Fibroblast of skin of abdomen (primary cell): Measurements from ENCODE around the gene ZNF407.

Source experiments
- DNase-seq: peaks from one replicate; pipeline ENCODE4 v3.0.0-alpha.2; 2013

The ZNF407 gene

DNA sequence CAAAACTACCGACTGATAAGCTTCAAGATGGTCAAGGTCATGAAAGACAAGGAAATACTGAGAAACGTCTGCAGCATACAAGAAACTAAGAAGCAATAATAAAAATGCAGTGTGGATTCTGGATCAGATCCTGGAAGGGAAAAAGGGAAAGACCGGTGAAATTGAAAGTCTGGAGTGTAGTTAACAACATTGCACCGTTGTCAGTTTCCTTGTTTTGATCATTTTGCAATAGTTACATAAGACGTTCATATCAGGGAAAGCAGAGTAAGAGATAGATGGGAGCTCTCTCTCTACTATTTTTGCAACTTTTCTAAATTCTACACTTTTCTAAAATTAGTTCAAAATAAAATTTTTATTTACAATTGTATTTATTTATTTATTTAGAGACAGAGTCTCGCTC is 15.0 kb upstream of the ZNF407 start:
- DNase-seq, result no peak

DNA sequence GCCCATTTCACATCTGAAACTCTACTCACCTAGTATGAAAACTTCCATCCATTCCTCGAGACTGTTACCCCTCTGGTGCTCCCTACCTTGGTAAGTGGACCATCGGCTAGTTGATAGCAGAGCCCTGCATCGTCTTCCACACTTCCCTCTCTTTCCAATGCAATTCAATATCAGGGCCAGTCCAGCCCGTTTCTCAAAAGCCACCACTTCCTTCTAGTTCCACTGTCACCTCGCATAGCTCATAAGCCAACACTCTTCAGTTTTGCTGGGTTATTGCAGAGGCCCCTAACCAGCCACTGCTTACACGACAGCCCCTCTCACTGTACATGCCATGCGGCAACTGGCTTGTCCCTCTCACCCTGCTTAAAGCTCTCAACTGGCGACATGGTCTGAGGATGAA is 10.2 kb upstream of the ZNF407 start:
- DNase-seq, result no peak

DNA sequence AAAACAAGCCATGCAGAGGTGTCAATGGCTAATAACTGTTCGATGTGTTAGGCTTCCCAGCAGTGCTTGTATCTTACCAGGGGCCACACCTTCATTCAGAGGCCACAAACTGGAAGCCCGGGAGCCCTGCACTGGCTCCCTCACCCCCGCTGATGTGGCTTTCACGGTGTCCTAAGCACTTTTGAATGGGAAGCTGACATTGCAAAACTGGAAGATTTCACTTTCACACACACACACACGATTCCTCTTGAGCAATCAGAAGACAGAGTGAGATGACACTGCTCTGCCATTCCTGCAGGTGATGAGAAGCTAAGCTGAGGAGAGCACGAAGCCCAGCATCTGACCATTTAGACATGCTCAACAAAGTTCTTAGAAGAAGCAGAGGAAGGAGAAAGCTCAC is 8.6 kb upstream of the ZNF407 start:
- DNase-seq, result no peak

DNA sequence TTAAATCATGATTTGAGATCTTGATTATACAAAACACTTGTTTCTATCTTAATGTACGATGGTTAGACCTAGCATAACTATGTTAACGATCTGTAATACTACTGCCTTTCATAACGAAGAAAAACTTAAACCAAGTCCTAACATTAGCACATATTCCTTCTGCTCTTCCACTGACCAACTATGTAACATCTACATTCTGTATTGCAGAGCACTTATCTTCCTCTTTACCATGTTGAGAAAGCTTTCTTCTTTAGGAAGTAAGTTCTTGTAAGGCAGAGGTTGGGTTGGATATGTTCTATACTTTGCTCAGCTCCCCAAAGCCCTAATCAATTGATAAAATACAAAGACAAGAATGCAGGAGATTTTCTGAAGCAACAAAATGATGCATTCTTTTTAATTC is 7.9 kb upstream of the ZNF407 start:
- no peak for DNase-seq

DNA sequence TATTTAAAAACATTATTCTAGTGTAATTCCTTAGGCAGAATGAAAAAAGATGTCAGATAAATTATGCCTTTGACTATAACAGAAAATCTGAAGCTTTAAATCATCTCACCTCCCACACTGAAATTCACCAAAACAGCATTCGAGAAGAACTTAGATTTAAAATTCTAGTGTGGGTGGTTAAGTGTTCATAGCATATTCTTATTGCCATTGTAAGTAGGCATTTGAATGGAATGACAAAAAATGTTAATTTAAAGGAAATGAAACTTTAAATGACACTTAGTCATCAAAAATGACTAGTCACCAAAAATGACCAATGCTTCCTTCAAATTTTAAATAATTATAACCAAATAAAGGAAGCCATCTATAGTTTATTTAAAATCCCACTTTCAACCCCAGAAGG is 7.0 kb upstream of the ZNF407 start:
- no peak for DNase-seq

DNA sequence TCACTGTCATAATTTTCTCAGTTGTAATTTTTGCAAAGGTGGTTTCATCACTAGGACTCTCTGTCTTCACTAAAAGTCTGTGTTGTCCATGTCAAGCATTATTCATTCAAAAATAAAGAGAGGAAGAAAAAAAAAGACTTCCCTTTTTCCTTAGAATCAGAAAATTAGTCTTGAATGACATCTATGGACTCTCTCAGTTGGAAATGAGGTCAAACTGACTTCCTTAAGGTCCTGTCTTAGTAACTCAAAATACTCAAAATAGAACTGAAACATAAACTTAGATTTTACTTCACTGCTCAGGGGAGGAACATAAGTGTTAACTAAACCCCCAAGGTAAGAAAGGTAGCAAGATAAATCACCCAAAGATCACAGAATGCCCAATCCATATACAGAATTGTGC is 2.2 kb upstream of the ZNF407 start:
- DNase-seq, result no peak

DNA sequence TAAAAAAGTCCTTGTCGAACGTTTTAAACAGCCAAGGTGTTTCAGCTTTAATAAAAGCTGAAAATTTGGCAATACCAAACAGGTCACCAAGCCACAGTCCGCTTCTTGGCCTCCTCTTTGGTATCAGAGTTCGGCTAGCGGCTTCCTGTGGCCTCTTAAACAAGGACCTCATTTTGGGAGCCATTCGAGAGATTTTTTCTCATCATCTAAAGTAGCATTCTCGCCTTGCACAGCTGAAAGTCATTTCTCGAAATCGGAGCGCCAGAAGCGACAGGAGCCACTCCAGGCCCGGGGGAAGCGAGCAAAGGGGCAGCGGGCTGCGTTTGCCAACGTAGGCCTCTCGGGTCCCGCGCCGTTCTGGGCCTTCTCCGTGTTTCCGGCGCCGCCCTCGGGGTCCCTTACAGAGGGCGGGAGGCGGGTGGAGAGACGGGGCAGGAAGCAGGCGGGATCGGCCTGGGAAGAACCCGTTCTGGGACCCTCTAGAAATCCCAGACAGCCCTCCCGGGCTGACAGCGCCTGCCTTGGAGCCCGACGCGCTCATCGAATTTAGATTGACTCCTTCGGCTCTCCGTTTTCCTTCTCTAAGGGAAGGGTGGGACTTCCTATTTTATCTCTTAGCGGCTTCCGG is 522 bp upstream of the ZNF407 start:
- DNase-seq, result peak; percentile 70

DNA sequence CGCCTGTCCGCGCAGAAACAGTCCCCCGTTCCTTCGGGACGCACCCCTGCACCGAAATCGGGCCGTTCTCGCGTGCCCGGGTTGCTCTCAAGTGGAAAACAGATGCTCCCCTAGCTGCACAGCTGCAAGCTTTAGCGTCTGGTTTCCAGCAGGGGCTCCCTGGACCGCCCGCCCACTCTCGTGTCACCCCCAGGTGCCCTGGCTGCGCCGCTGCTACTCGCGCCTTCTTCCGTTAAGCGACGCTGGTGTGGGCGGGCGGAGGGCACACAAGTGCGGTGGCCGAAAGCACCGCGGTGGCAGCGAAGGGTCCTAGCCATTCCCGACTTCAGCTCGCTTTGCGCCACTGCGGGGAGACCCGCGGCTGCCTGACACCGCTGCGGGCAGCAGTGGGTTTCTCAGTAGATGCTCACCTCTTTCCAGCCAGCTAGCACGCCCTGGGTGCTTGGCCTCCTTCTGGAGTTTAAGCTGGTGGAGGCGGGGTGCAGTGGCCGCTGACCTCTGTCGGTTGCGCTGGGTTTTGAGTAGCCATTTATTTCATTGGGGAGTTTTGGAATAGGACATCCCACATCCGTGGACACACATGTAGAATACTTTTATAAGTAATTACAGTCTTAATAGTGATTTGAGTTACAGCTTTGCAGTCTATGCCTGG is 806 bp downstream of the ZNF407 start:
- DNase-seq, result peak; percentile 44

DNA sequence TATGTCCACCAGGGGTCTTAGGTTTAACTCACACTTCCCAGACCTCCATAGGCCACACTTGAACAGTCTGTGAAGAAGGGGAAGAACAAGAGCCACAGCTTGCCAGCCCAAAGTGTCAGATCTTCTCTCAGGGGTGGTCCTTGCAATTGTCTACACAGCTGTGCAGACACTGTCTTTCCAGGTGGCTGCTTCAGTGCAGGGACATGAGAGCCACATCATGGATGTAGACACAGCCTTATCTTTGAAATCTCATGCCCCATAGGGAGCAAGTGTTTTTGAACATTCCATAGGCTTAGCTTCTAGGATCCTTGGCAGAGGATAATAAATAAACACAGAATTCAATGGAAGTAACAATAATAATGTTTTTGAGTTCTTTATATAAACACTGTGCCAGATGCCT is 6.7 kb downstream of the ZNF407 start:
- no peak for DNase-seq

DNA sequence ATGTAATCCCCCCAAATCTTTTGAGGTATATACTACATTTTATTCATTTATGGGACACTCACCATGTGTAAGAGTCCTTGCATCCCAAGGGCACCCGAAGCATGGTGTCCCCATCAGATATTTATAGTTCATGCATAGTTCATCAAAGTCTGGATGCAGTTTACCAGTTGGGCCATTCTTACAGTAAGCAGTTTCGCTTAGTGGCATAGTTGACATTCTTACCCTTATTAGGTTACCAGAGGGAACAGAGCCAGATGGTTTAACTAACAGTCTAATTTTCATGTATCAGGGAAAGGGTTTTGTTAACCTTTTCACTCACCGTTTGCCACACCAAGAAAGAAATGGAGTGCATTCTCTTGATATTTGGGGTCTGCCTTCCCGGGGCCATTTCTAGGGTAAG is 7.1 kb downstream of the ZNF407 start:
- peak; percentile 62 for DNase-seq

DNA sequence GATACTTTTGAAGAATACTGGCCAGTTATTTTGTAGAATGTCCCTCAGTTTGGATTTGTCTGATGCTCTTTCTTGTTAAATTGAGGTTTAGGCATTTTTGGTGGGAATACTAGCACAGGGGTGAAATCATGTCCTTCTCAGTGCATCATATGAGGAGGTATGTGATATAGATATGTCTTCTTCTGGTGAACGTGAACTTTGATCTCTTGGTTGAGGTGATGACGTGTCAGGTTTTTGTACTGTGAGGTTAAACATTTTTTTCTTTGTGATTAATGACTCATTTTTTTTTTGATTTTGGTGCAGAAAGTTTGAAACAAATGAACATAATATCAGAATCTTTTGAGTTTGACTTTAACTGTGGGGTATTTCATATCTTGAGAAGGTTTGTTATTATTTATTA is 11.0 kb downstream of the ZNF407 start:
- DNase-seq, result no peak

DNA sequence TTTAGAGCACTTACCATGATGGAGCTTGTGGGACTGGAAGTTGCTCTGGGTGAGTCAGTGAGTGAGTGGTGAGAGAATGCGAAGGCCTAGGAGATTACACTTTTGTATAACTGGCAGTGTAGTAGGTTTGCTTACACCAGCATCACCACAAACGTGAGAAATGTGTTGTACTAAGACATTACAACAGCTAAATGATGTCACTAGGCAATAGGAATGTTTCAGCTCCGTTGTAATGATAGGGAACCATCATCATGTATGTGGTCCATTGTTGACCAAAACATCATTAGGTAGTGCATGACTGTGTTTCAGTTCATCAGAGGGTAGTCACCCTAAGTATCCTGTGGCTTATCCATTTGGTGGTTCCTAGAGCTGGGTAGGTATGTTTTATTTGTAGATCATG is 11.9 kb downstream of the ZNF407 start:
- peak; percentile 36 for DNase-seq

DNA sequence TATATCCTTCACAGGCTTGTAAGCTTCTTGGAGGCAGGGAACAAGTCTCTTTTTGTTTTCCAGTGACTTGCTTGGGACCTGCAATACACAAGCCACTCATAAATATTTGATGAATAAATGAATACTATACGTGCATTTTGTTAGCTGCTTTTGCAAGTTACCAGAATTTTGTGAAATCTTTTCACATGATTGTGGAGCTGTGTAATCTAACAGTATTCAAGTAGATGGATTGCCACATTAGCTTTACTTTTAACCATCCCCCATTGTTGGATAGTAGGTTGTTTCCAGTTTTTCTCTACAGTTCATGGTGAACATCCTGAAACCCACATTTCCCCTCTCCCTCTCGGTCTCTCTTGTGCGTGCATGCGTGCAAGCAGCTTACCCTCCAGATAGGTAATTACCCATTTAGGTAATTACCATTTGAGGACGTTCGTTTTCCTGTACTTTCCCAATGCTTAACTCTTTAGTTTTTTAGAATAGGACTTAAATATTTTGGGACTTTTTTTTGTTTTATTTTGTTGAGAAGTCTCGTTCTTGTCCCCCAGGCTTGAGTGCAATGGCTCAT is 12.5 kb downstream of the ZNF407 start:
- DNase-seq, result no peak

DNA sequence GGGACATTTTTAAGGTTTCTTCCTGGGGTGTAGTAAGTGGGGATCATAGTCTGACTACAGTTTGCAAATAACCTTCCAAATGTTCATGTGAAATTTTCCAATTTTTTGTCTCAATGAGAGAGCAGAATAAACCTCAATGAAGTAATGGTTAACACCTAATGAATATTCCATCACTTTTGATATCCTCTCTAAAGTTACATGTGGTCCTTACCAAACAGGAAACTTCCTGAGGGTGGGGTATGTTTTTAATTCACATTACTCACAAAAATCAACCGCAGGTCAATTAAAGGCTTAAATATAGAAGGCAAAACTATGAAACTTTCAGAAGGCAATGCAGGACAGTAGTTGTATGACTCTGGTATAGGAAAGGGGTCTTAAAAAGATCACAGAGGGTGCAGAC is 13.2 kb downstream of the ZNF407 start:
- DNase-seq, result no peak

DNA sequence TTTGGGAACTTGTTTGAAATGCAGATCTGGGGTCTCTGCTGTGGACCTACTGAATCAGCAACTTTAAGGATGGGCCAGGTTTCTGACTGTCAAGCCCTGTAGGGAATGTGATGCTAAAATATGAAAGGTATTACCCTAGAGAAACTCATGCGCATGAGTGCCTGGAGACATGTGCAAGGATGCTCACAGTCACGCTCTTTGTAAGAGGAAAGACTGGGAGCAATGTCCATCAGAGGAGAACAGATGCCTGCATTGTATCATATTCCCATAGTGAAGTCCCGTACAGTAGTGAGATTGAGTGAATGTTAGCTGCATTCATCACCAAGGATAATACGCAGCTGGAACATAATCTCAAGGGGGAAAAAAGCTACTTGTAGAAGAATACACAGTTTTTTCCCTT is 14.1 kb downstream of the ZNF407 start:
- no peak for DNase-seq

DNA sequence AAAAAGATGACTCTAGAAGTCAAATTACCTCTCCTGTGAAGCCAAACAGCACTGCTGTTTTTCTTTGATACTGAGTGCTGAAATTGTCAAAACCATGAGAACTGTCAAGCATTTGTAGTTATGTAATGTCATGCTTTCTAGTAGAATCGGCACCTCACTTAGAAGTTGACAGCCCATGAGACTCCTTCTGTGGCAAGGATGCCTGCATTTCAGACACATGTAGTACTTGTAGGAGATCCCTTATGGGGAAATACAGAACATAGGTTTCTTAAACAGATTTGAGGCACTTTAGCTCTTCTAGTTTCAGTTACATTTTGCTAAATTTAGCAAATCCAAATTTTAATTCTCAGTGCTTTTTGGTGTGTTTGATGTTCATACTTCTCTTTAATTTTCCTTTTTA is 15.7 kb downstream of the ZNF407 start:
- DNase-seq, result no peak

DNA sequence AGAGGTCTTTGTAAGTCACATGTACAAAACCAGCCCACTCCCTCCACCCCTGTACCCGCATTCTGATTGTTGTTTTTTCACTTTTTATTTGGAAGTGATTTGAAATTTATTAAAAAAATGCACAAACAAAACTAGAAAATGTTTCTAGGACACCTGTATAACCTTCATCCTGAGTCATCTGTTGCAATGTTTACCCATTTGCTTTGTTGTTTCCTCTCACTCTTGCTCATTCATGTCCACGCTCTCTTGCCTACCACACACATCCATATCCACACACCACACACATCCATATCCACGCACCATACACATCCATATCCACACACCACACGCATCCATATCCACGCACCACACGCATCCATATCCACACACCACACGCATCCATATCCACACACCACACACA is 18.8 kb downstream of the ZNF407 start:
- DNase-seq, result no peak

DNA sequence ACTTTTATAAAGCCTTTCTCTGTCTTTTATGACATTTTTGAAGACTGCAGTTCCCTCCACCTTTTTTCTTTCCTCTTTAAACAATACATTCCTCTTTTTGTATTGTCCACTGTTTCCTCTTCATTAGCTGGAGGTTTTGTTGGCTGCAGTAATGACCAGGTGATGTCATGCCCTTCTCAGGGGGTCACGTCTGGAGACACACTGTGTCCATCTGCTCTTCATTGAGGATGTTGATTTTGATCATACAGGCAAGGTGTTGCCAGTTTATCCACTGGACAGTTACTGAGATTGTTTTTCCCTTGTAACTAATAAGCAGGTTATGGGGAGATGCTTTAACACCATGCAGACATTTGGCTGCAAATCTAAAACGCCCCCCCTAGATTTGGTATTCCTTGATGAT is 19.8 kb downstream of the ZNF407 start:
- no peak for DNase-seq

DNA sequence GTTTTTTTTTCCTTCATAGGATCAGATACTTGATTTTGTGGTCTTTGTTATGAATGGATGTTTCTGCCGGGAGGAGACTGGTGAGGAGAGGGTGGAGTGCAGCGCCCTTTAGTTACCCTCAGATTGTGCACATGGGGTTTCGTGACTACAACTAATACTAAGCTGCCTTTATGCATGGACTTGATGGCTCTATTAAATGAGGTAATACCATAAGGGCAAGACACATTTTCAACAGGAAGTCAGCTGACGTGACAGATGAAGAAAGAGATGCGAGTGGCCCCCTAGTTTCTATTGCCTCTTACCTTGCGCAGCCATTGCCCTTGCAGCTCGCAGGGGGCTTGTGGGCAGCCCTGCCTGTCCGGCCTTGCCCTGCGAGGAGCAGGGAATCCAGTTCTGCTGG is 24.4 kb downstream of the ZNF407 start:
- no peak for DNase-seq

DNA sequence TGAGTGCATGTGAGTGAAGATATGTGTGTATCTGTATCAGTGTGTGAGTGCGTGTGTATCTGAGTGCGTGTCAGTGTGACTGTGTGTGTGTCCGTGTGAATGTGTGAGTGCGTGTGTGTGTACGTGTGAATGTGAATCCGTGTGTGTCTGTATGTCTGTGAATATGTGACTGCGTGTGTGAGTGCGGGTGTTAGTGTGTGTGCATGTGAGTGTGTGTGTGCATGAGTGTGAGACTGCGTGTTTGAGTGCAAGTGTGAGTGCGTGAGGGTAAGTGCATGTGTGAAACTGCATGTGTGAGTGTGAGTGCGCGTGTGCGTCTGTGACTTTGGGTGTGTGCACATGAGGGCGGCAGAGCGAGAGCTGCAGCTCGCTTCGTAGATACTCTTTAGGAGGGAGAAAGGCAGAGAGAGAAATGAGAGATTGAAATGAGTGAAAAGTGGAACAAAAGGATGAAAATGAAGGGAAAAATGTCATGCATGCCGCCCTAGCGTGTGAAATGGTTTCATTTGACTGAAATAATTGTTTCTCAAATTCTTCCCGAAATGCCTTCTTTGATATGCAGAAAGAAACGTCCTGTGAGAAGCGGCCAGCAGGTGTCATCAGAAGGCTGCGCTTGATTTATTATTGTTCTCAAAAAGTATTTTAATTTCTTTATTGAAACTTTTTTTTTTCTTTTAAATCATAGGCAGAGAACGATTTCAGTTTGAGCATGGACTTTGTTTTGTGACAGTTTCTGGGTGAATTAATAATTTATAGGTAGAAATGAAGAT is 25.6 kb downstream of the ZNF407 start:
- DNase-seq, result no peak

DNA sequence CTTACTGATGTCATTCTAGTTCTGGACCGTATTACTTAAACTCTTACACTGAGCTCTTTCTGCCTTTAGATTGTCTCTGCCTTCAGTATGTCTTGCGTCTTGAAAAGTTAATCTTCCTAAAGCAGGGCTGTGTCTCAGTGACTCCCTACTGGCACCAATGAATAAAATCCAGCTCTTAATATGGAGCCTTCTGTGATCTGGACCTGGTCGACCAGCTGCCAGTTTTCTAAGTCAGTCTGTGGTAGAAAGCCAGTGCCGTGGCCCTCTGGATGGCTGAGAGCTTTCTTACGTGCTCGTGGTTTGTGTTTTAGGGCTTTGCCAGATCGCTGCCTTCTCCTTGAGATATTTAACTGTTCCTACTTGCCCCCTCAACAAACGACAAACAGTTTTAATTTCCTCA is 26.8 kb downstream of the ZNF407 start:
- DNase-seq, result no peak

DNA sequence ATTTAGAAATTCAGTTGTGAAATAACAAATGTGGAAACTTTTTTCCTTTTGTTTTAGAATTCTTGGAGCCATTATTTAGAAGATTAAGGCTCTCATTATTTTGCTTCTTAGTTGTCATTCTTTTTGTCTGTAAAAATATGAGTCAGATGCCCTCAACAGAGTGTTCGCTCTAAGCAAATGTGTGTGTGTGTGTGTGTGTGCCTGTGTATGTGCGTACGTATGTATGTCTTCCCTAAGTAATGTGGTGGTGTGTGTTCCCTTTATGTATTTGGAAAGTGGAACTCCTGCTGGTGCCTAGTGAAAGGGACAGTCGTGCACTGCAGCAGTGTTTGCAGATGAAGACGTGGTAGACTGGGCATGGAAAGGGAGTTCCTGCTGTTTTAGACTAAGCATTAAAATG is 27.5 kb downstream of the ZNF407 start:
- peak; percentile 47 for DNase-seq

DNA sequence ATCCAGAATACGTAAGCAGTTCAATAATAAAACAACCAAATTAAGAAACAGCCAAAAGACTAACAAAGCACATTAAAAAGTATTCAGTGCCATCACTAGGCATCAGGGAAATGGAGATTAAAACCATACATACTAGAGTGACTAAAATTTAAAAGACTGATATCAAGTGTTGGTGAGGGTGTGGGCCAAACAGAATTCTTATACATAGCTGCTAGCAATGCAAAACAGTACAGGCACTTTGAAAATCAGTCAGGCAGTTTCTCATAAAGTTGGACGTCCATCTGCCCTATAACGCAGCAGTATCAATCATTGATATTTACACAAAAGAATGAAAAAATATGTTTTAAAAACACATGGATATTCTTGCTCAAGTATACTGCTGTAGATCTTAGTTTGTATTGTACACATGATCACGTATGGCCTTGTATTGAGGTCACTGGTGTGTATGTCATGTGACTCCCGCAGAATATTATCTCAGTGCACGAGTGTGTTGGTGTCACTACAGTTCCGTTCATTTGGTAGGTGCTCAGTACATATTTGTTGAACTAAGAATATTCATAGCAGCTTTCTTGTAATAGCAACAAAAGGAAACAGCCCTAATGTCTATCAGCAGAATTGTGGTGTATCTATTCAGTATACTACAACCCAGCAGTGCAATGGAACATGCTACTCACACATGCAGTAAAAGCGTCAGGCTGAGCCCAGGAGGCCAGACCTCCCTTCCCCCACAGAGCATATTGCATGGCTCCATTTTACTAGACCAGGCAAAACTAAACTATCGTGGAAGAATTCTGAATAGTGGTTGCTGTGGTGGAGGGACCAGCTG is 28.6 kb downstream of the ZNF407 start:
- no peak for DNase-seq
